HepG2 (cell line): ENCODE data around the gene SLC25A11. TPM values are rescaled to one million over a fixed set of nuclear protein-coding genes. Genes with fewer than 3 reads are reported as not detected.
A peak's percentile ranks its signal among the peaks of the same experiment; 100 is the strongest.

Experiments
- AGO2 ChIP-seq: fragments of 200-400 bp; formaldehyde crosslinking; optimal IDR thresholded peaks from 2 replicates; pipeline ENCODE3; 2017; ENCODE audit warnings: mild to moderate bottlenecking, low read depth, low read length, moderate library complexity
- HNRNPK ChIP-seq: fragments of 200-400 bp; formaldehyde crosslinking; IDR thresholded peaks from 2 replicates; pipeline ENCODE4 v1.6.1; 2018; ENCODE audit warnings: low read length, low read depth, moderate library complexity, mild to moderate bottlenecking; ENCODE audit not compliant: poor library complexity, severe bottlenecking
- KDM3A ChIP-seq: IDR thresholded peaks from 2 replicates; pipeline ENCODE4 v1.6.1; 2018; ENCODE audit warnings: low read depth, missing compliant biosample characterization
- MYPOP ChIP-seq: sonication (generic); formaldehyde crosslinking; IDR thresholded peaks from 2 replicates; pipeline ENCODE4 v1.8.1; 2023; ENCODE audit warnings: mild to moderate bottlenecking, moderate library complexity, missing genetic modification reagents
- ONECUT2 ChIP-seq: sonication (generic); formaldehyde crosslinking; IDR thresholded peaks from 2 replicates; pipeline ENCODE4 v1.4.0; 2020; ENCODE audit warnings: missing genetic modification reagents
- POGZ ChIP-seq: sonication (generic); formaldehyde crosslinking; IDR thresholded peaks from 2 replicates; pipeline ENCODE4 v1.4.0; 2020; ENCODE audit warnings: mild to moderate bottlenecking, missing genetic modification reagents
- RCOR2 ChIP-seq: IDR thresholded peaks from 2 replicates; pipeline ENCODE4 v1.6.1; 2016; ENCODE audit warnings: missing biosample characterization, missing genetic modification reagents
- RFX1 ChIP-seq: fragments of 450-650 bp; IDR thresholded peaks from 2 replicates; pipeline ENCODE4 v1.6.1; 2017
- SETDB1 ChIP-seq: sonication (generic); formaldehyde crosslinking; IDR thresholded peaks from 2 replicates; pipeline ENCODE4 v1.5.1; 2020; ENCODE audit warnings: missing genetic modification reagents, mild to moderate bottlenecking, borderline replicate concordance
- TMF1 ChIP-seq: sonication (generic); formaldehyde crosslinking; IDR thresholded peaks from 2 replicates; pipeline ENCODE4 v1.8.1; 2022; ENCODE audit warnings: low read depth, missing genetic modification reagents
- YEATS4 ChIP-seq: sonication (generic); formaldehyde crosslinking; IDR thresholded peaks from 2 replicates; pipeline ENCODE4 v1.4.0; 2020; ENCODE audit warnings: missing genetic modification reagents, borderline replicate concordance
- ZBED4 ChIP-seq: sonication (generic); formaldehyde crosslinking; IDR thresholded peaks from 2 replicates; pipeline ENCODE4 v1.4.0; 2020; ENCODE audit warnings: missing genetic modification reagents, borderline replicate concordance
- ZBTB42 ChIP-seq: sonication (generic); formaldehyde crosslinking; IDR thresholded peaks from 2 replicates; pipeline ENCODE4 v1.5.0; 2020; ENCODE audit warnings: mild to moderate bottlenecking, missing genetic modification reagents
- ZBTB44 ChIP-seq: sonication (generic); formaldehyde crosslinking; IDR thresholded peaks from 2 replicates; pipeline ENCODE4 v1.4.0; 2020; ENCODE audit warnings: missing genetic modification reagents
- ZBTB8A ChIP-seq: sonication (generic); formaldehyde crosslinking; IDR thresholded peaks from 2 replicates; pipeline ENCODE4 v1.4.0; 2020; ENCODE audit warnings: mild to moderate bottlenecking, low read depth, missing genetic modification reagents, borderline replicate concordance
- ZIK1 ChIP-seq: sonication (generic); formaldehyde crosslinking; IDR thresholded peaks from 2 replicates; pipeline ENCODE4 v1.5.0; 2020; ENCODE audit warnings: mild to moderate bottlenecking, low read depth, missing genetic modification reagents, borderline replicate concordance
- ZNF296 ChIP-seq: sonication (generic); formaldehyde crosslinking; conservative IDR thresholded peaks from 2 replicates; pipeline ENCODE4 v1.5.0; 2020; ENCODE audit warnings: mild to moderate bottlenecking, missing genetic modification reagents
- ZNF333 ChIP-seq: sonication (generic); formaldehyde crosslinking; IDR thresholded peaks from 2 replicates; pipeline ENCODE4 v1.4.0; 2020; ENCODE audit warnings: mild to moderate bottlenecking, missing genetic modification reagents, borderline replicate concordance
- ZNF577 ChIP-seq: sonication (generic); formaldehyde crosslinking; IDR thresholded peaks from 2 replicates; pipeline ENCODE4 v1.4.0; 2020; ENCODE audit warnings: mild to moderate bottlenecking, low read depth, missing genetic modification reagents, borderline replicate concordance
- ZNF616 ChIP-seq: sonication (generic); formaldehyde crosslinking; IDR thresholded peaks from 2 replicates; pipeline ENCODE4 v1.5.0; 2020; ENCODE audit warnings: low read depth, mild to moderate bottlenecking, missing genetic modification reagents
- ZNF678 ChIP-seq: sonication (generic); formaldehyde crosslinking; IDR thresholded peaks from 2 replicates; pipeline ENCODE4 v1.4.0; 2020; ENCODE audit warnings: mild to moderate bottlenecking, missing genetic modification reagents
- ZNF800 ChIP-seq: sonication (generic); formaldehyde crosslinking; IDR thresholded peaks from 2 replicates; pipeline ENCODE4 v1.4.0; 2020; ENCODE audit warnings: missing genetic modification reagents
- ZNF841 ChIP-seq: sonication (generic); formaldehyde crosslinking; IDR thresholded peaks from 2 replicates; pipeline ENCODE4 v1.8.1; 2023; ENCODE audit warnings: missing genetic modification reagents, borderline replicate concordance
- polyA plus RNA-seq, 8 experiments: library from polyadenylated mRNA; depleted of rRNA in 3 of 8; stranded (reverse) in 7 of 8; unstranded in 1 of 8; fragments of >200 nt; fragmentation: Illumina TruSeq in 4 of 8; extraction: Trizol in 4 of 8; gene quantifications; 2 replicates each; pipeline versions ENCODE4 v1.2.1 to v1.2.3, GENCODE V29; 2011 to 2016; ENCODE audit warnings: low read depth in 4 of 8, missing spikeins in 1 of 8, mixed read lengths in 1 of 8; ENCODE audit not compliant: insufficient read depth in 1 of 8
- total RNA-seq, 5 experiments: library from RNA; depleted of rRNA; stranded (reverse); fragments of >200 nt; fragmentation: Illumina TruSeq; extraction: Trizol; gene quantifications; 2 replicates each; pipeline ENCODE4 v1.2.3, GENCODE V29; 2016; ENCODE audit warnings: low read depth in 1 of 5

Gene SLC25A11
- total and polyA plus RNA-seq, 2 of the 13 experiments (the other 11 are each of a cell fraction or from before 2014, with no cell fraction given), result 35.4 to 47.2 TPM

DNA sequence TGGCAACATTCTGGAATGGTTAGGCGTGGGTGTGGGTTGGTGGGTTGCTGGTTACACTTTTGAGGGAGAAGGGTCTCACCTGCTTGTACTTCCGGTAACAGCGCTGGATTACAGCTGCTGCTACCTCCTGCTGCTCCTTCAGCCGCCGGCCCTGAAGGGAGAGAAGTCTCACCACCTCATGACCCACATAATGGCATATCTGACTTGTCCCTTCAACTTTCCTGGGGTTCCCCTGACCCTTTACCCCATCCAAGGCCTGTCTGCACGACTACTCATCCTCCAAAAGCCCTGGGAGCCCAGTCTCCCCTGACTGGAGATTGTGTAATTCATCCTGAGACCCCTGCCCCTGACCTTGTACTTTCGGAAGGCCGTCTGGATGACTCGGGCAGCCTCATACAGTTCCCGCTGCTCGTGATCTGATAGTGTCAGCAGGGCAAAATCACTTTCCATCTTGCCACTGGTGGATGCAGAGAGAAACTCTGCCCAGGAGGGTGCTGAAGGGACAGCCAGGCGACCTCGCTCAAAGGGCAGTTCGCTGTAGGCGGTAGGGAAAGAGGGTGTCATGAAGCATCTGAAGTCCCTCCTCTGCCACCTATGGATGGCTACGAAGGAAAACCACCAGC, 29.8 kb upstream of the SLC25A11 start (continued):
- no peak for TF ChIP-seq ZBED4
- no peak for TF ChIP-seq ZNF577
- TF ChIP-seq ZNF841 (CRISPR knock-in tag), result no peak
- no peak for TF ChIP-seq ZNF800 (CRISPR knock-in tag)
- no peak for TF ChIP-seq ZBTB42 (CRISPR knock-in tag)
- no peak for TF ChIP-seq ONECUT2 (CRISPR knock-in tag)
- TF ChIP-seq ZBTB44 (CRISPR knock-in tag), result no peak
- no peak for TF ChIP-seq ZNF296
- TF ChIP-seq MYPOP, result no peak
- no peak for TF ChIP-seq HNRNPK
- TF ChIP-seq ZNF678 (CRISPR knock-in tag), result no peak
- TF ChIP-seq AGO2, result no peak
- no peak for TF ChIP-seq ZNF616 (CRISPR knock-in tag)
- TF ChIP-seq KDM3A (CRISPR knock-in tag), result 0 out of 2 replicates have a peak, but pooled peaks have one; percentile 17
- TF ChIP-seq RFX1, result no peak
- no peak for TF ChIP-seq RCOR2
- TF ChIP-seq ZBTB8A (CRISPR knock-in tag), result no peak
- TF ChIP-seq TMF1 (CRISPR knock-in tag), result no peak
- no peak for TF ChIP-seq ZNF333 (CRISPR knock-in tag)
- no peak for TF ChIP-seq POGZ (CRISPR knock-in tag)
- no peak for TF ChIP-seq SETDB1 (CRISPR knock-in tag)
- TF ChIP-seq YEATS4 (CRISPR knock-in tag), result peak; percentile 26; the same call in 1 of the 2 replicates
- TF ChIP-seq ZIK1 (CRISPR knock-in tag), result no peak
